Stimulated activated CD4-positive, alpha-beta T cell treated with anti-CD3 and anti-CD28 coated beads, Interleukin-1b, Interleukin-23, amount 100 ng/mL, for 4 hours (primary cell): ENCODE data around the gene SEMA6C.
A peak's percentile ranks its signal among the peaks of the same experiment; 100 is the strongest.

Experiments used
- DNase-seq, 2 donors: peaks; one replicate each; pipeline ENCODE4 v3.0.0-alpha.2; 2020; ENCODE audit warnings: low read depth in 2 of 2

SEMA6C gene

GRCh38 chr1:151158751-151159251 is 12.4 kb upstream of the SEMA6C start:
- DNase-seq: no peak

GRCh38 chr1:151158326-151158725 is 11.9 kb upstream of the SEMA6C start:
- peak; percentile 30 to 51 for DNase-seq

DNA sequence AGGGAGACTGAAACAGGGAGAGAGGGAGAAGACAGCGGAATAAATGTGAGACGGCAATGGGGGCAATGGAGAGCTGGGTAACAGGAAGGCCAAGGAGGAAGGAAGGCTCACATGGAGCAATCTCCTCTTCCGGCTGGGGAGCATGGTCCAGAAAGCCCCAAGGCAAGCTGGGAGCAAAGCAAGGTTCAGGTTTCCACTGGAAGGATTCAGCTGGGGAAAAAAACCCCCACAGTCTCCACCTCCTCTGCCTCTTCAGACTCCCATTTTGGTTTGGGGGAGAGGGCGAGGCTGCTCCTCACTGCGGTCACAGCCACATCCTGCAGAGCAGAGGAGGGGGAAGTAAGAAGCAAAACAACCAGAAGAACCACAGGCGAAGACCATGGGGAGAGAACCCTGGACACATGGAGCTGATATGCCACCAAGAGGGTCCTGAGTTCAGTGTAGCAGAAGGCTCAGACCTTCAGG is 10.7 kb upstream of the SEMA6C start:
- DNase-seq: peak in 1 of 2 donors; percentile 24

GRCh38 chr1:151156515-151156819 is 10.0 kb upstream of the SEMA6C start, which contains the start of gene TNFAIP8L2:
Gene TNFAIP8L2, plus strand, starts transcription at chr1:151156649. Its CDS starts 2,049 bp downstream, at chr1:151158698.
- DNase-seq: peak; percentile 54 to 70

DNA sequence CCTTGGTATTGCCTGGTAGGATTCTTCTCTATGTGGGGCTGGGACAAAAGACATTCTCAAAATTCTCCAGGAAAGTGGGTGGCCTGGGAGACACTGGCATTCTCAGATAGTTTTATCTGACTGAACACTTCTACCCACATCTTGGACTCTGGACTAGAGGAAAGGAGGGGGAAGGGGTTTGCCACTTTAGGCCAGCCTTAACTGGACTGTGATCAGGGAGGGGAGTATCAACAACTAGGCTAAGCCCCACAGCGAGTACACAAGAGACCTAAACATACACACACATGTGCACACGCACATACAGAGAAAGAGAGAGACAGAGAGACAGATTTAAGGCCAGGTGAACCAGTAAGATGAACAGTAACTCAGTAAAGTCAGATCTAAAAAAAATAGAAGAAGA is 1.2 kb upstream of the SEMA6C start:
- no peak for DNase-seq

GRCh38 chr1:151147132-151147503 is 687 bp upstream of the SEMA6C start:
- no peak for DNase-seq

- DNase-seq: no peak
Observed at GRCh38 chr1:151146072-151146411, 389 bp downstream of the SEMA6C start.

DNA sequence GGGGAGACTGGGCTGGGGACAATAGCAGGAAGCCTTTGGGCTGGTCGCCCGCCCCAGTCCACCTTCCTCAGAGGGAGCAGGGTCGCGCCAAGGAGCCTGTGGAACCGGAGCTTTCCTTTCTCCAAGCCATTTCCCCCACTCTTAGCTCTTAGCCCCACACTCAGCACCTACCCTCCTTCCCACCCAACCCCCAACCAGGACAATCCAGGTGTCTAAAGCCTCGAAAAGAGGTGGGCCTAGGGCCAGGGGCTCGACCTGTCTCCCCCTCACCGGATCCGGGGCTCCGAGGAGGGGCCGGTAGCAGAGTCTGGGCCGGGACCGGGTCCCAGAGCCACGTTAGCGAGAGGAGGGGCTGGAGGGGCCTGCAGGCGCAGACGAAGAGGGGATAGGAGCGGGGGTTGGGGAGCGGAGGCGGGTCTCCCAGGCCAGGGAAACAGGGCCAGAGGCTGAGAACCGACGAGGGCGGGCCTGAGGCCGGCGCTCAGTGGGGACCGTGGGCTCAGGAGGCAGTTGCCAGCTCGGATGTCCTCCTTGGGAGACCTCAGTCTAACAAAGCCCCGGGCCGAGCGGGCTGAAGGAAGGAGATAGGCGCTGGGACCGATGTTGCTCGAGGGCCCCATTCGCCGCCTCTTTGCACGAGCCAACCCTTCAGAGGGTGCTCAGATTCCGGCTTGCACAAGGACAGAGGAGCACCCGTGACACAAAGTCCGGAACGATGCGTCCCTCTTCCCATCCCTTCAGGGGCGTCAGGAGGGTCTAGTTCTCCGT is 943 bp downstream of the SEMA6C start:
- no peak for DNase-seq

DNA sequence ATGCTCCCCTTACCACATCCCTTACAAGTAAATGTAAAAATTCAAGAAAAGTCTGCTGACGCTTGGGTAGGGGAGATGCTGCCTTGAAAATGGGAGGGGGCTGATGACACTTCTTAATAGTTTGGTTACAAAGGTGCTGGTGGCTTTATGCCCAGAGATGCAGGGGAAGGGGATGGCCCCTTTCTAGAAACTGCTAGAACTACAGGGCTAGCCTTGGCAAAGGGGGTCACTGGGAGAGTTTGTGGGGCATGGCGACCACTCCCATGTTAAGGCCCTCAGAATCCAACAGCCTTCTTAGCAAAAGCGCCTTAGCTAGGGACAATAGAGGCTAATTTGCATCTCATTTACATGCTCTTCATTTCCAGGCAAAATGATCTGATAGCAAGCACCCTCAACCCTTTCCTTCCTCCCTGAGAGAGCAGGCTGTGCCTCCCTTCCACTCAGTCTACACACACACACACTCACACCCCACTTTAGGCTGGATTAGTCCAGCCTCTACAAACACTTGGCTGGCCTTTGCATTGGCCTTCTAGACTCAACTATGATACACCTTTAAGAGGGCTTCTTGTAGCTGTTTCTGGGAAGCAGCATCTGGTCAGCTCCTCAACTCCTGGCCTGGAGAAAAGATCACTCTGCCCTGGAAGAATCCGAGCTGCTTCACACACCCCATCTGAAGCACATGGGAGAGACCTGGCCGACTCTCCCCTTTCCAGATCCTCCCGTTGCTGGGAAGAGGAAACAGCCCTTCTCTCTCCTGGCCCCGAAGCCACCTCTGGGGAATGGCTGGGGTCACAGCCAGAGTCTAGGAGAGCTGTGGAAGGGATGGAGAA is 1.7 kb downstream of the SEMA6C start:
- no peak for DNase-seq

DNA sequence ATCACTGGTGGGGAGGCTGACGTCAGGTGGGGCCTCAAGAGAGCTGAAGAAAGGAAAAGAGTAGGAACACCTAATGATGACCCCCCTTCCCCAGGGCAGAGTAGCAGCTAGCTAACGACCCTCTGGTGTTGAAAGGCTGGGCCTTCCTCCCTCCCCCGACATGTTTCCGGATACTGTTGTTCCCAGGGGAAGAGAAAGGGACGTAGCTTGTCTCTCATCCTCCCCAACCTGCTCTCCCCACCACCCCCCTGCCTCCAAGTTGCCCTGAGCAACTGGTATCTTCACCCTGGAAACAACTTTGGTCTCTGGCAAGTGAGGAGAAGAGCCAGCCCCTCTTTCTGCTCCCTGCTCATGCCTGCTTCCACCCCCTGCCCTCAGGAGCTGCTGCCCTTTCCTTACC is 2.4 kb downstream of the SEMA6C start:
- no peak for DNase-seq

DNA sequence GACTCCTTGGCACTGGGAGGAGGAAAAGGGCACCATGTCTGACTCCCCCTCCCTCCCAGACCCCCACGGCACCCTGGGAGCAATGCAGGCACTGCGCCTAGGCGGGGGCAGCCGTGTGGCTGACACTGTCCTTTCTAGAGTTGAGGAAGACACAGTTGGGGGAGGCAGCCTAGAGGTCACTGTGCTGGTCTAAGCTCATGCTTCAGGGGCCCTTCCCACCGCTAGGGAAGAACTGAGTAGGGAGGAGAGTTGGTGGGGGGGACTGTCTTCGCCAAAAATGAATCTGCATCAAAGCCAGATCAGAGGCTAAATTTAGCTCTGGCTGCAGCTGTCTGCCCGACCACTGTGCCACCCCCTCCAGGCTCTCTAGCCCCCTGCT is 3.4 kb downstream of the SEMA6C start:
- DNase-seq: no peak

DNA sequence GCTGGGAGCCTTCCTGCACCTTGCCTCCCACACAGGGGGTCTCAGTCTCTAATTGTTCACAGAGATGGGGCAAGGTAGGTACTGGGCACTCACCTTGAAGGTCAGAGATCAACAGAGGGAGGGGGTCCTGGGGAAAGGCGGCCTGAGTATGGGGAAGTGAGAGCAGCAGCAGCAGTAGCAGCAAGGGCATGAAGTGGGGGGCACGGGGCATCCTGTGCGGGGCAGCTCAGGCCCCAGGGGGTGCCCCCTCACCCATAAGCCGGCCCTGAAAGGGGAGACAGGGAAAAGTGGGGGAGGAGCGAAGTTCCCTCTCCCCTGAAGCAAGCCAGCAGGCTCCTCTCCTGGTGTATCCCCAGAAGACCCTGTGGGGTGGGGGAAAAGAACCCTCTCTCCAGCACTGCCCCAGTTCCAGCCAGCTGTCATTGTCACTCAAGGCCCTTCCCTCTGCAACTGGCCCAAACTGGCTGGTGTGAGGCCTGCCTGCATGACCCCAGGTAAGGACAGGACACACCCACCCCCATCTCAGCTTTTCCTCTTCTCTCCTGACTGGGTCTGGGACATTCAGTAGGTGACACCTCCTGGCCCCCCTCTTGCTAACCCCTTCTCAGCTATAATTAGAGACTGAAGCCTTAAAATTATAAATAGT is 3.9 kb downstream of the SEMA6C start:
- no peak for DNase-seq

GRCh38 chr1:151137789-151138188 is 8.6 kb downstream of the SEMA6C start:
- no peak for DNase-seq

- DNase-seq: no peak
Observed at GRCh38 chr1:151135433-151136385, 10.7 kb downstream of the SEMA6C start.

DNA sequence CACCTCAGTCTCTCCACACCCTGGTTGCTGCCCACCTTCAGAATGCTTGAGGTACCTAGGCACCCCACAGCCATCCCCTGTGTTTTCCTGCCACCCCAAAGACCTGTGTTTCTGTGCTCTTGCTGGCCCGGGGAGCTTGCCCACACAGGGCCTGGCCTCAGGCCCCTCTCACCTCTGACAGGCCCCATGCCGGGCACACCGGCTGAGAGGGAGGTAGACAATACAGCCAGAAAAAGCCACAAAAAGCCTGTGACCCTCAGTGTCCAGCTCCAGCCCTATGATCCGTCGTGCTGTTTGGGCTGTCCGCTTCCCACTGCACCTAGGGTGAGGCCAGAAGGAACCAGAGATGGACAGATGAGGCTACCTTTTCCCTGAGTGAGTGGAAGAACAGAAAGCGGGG is 11.4 kb downstream of the SEMA6C start:
- no peak for DNase-seq

- no peak for DNase-seq
Observed at GRCh38 chr1:151134396-151134795, 12.0 kb downstream of the SEMA6C start.

GRCh38 chr1:151133018-151133806 is 13.2 kb downstream of the SEMA6C start:
- no peak for DNase-seq

DNA sequence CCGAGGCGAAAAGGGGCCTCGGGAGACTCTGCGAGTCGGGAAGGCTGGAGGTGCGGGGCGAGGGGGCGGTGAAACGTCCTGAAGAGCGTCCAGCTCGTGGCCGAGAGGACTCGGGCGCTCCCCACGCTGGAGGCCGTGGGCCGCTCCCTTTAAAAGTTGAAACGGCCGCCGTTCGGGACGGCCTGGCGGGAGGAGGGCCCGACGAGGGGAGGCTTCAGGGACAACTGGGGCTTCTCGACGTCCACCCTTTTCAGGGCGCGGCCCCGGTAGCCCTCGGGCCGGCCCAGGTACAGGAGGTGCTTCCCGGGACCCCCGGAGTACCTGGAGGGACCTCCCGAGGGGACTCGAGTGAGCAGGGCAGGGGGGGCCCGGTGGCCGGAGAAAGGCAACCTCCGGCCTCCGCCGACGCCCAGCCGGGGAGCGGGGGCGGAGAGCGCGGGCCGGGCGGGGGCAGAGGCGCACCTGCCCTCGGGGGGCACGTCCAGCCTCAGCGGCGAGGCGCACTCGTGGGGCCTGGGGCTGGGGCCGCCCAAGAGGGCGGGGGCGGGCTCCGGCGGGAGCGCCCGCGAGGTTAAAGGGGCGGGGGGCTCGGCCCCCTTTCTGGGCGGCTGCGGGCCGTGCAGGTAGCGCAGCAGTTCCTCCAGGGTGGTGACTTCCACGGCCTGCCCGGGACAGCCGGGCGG is 14.0 kb downstream of the SEMA6C start:
- no peak for DNase-seq

DNA sequence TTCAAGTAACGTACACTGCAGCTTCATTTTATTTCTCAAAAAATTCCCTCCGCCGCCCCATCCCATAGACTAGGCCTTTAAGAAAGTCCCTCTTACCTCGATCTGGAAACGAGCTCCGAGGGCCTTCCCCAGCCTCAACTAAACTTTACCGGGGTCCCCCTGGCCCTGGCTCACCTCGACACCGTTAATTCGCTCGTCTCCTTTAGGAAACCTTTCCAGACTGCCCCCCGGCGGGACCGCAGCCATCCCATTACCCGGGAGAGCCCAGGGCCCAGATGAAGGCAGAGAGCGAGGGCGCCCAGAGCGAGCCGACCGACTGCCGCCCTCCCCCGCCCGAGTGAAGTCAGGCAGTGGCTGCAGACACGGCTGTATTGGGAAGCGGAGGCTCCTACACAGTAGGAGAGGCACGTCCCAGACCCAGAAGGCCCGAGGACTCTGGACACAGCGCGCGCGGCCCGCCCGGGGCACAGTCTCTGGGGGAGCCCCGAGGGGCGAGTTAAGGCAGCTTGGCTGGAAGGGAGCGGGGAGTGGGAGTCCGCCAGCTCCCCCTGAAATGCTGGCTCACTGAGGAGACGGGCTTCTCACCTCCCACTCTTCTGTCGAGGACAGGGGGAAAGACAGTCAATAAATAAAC is 14.6 kb downstream of the SEMA6C start:
- no peak for DNase-seq
